H4 (cell line): ENCODE data around the gene IL15RA. TPM values are rescaled to one million over a fixed set of nuclear protein-coding genes. Genes with fewer than 3 reads are reported as not detected.
A peak's percentile ranks its signal among the peaks of the same experiment; 100 is the strongest.
"Not testable (repeated sequence)": the region's sequence is repeated elsewhere in the genome, so short reads cannot be mapped to it uniquely, and the experiment has no call there.

Experiments
- DNase-seq: peaks from one replicate; pipeline ENCODE4 v3.0.0-alpha.2; 2015; ENCODE audit warnings: low spot score
- total RNA-seq: library from RNA; depleted of rRNA; stranded (reverse); fragments of >200 nt; shearing (Covaris generic); gene quantifications from 2 replicates; pipeline ENCODE4 v1.2.3, GENCODE V29; 2014

IL15RA gene
- total RNA-seq, 1 experiment from 2014 or later: 14.4 TPM

DNA sequence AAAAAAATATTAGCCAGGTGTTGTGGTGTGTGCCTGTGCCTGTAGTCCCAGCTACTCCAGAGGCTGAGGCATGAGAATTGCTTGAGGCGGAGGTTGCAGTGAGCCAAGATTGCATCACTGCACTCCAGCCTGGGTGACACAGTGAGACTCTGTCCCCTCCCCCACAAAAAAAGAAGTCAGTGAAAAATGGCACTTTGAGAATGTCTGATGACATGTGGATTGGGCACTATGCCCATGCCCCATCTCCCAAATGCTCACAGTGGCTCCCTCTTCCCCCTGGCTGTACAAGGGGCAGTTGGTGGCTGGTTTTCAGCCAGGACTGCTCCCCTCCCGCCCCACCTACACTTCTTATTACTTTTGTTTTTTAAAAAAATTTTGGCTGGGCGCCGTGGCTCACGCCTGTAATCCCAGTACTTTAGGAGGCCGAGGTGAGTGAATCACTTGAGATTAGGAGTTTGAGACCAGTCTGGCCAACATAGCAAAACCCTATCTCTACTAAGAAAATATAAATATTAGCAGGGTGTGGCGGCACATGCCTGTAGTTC lies 26.1 kb downstream of the IL15RA start:
- DNase-seq: peak; percentile 65

DNA sequence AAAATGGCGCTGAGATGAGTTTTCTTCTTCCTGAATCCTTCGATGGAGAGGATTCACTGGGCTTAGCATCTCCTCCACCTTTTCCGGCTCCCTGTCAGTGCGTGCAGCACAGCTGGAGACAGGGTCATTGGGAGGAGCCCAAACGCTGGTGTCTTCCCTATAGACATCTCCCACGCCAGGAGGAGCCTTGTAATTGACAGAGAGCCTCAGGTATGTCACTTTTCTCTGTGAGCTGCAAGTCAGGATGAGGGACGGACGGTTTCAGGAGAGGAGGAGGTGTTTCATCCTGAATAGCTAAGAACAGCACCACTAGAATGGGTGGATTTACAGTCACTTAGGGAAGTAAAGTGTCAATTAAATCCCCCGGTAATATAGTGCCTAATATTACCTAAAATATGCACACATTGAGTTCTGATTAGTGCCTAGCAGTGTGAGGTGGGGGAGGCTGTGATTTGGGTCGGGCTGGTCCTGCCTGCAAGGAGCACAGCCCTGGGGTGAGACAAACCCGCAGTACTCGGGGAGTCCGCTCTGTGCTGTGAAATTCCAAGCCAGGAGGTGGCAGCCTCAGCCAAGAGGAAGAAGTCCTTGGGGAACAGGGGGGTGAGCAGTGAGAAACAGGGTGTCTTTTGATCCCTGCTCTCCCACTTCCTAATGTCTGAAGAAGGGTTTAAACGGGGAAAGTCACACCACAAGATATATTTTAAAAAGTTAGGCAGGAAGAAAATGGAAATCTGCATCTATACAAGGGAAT lies 28.2 kb downstream of the IL15RA start:
- DNase-seq: no peak

GRCh38 chr10:5948208-5948585 lies 29.1 kb downstream of the IL15RA start:
- DNase-seq: no peak

DNA sequence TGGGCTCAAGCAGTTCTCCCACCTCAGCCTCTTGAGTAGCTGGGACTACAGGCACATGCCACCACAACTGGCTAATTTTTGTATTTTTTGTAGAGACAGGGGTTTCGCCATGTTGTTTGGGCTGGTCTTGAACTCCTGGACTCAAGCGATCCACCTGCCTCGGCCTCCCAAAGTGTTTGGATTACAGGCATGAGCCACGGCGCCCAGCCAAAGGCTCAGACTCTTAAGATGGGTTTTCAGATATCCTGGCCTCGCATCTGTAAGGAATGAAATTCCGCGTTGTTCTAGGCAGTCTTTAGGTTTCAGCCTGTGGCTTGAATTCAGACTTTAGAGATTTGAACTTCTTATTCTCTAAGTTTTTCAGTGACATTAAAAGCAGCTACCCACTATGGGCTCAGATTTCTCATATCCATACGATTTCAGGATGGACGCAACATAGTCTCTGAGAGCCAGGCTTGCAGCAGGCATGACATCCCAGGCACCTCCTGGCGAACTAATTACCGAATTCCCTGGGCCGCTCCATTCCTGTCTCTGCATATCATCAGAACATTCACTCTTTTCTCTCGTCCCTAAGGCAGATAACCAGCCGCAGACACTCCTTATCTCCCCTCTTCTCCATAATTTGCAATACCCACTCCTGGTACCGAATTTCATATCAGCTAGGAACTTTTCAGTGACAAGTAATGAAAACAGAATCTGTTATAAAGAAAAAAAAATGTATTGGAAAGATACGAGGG lies 29.7 kb downstream of the IL15RA start:
- no peak for DNase-seq

GRCh38 chr10:5946786-5947185 lies 30.6 kb downstream of the IL15RA start:
- DNase-seq: no peak

GRCh38 chr10:5946419-5946775 lies 30.9 kb downstream of the IL15RA start:
- DNase-seq: not testable (repeated sequence)

DNA sequence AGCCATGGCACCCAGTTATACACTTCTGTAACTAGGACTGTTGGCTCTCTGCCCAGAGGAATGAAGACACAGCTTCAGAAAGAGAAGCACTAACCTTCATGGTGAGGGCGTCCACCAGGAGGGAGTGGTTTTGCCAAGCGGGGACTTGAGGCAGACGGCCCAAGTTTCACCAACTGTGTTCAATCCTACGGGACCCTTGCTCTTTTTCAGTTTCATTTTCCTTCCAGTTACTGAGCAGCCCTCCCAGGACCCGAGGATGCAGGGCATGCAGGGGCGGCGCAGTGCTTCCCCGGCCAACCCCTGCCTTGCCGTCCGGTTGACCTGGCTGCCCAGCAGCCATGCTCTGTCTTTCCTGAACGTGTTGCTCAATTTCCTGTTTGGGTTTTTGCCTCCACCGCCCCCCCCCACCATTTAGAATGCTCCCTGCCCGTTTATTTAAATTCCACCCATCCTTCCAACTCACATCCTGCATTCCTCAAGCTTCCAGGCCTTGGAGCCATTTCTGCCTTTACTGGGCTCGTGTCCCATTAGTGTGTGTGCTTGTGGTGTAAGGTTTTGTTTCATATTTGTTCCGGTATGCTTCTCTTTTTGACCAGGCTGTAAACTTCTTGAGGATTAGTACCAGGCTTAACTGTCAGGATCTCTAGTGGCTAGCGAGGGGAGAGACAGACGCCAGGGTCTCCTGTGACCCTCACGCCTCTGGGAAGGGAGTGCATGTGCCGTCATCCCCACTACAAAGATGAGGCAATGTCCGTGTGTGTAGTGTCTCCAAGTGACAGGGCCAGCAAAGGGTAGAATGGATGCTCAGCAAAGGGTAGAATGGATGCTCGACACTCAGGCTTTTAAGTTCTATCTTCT lies 31.6 kb downstream of the IL15RA start:
- peak; percentile 87 for DNase-seq

- no peak for DNase-seq
These were observed 32.2 kb downstream of the IL15RA start for GRCh38 chr10:5945190-5945509.

- peak; percentile 95 for DNase-seq
These were observed 32.8 kb downstream of the IL15RA start for GRCh38 chr10:5944389-5945189.

GRCh38 chr10:5943536-5943935 lies 33.8 kb downstream of the IL15RA start:
- no peak for DNase-seq

DNA sequence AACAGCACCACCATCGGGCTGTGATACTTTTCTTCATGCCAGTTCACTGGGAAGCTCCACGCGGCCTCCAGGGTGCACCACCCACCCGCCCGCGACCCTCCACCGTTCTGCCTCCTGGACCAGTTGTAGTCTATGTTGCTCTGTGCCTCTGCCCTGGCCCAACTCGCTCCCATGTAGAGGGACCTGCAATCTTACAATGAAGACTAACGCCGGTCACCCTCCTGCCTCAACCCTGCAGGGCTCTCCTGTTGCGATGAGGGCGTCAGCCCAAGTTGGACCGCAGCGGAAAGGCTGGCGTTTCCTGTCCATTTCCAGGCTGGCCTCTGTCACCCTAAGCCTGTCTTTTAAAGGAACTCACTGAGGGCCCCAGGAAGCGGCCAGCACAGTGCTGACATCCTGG lies 34.9 kb downstream of the IL15RA start:
- DNase-seq: no peak

DNA sequence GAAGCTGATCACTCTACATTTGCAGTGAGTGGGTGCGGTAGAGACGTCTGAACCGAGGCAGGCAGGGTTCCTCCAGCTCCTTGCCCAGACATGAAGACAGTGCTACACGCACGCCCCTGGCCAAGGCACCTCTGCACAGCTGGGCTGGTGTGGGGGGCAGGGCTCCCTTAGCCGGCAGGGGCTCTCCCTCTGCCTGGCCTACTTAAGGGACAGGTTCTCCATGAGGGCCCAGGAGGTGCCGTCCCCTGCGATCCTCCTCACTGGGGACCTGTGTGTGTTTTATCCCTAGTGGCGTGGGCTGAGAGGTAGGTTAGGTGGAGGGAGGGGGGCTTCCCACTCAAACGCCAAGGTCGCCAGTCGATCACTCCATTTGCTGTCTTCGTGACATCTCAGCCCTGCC lies 35.3 kb downstream of the IL15RA start:
- DNase-seq: no peak

DNA sequence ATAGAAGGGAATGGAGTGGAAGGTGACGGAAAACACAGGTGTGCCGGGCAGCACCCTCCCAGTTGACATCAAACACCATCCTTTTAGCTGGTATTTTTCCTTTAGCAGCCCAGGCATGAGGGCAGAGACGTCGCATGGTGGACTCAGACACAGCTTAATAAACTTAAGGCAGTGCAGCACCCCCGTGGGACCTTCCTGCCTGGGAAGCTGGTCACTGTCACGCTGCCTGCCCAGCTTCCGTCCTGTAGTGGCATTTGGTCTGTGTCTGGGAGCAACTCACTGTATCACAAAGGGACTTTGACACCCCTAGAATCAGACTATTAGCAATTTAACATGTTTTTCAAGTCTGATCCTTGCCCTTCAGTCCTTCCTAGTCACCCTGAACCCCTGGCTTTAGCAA lies 35.8 kb downstream of the IL15RA start:
- DNase-seq: no peak

GRCh38 chr10:5940807-5941218 lies 36.5 kb downstream of the IL15RA start:
- DNase-seq: no peak

- DNase-seq: no peak
These were observed 39.1 kb downstream of the IL15RA start for GRCh38 chr10:5938291-5938690.

DNA sequence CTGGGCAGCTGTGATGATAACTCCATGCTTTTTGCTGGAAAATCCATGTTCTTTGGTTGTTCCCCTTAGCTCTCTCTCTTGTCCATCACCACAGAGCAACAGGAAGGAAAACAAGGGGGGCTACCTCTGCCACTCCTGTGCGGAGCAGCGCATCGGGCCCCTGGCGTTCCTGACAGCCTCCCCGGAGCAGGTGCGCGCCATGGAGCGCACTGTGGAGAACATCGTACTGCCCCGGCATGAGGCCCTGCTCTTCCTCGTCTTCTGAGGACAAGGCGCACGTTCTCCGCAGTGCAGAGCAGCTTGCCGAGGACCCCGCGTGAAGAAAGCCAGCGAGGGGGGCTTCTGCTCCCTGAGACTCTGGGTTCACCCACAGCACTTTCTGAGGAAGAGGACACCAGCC lies 40.3 kb downstream of the IL15RA start:
- no peak for DNase-seq

- no peak for DNase-seq
These were observed 41.7 kb downstream of the IL15RA start for GRCh38 chr10:5935628-5936027.

GRCh38 chr10:5933909-5934546 lies 43.3 kb downstream of the IL15RA start:
- DNase-seq: no peak

GRCh38 chr10:5932345-5932744 lies 45.0 kb downstream of the IL15RA start:
- no peak for DNase-seq

- DNase-seq: no peak
These were observed 47.1 kb downstream of the IL15RA start for GRCh38 chr10:5930272-5930671.

DNA sequence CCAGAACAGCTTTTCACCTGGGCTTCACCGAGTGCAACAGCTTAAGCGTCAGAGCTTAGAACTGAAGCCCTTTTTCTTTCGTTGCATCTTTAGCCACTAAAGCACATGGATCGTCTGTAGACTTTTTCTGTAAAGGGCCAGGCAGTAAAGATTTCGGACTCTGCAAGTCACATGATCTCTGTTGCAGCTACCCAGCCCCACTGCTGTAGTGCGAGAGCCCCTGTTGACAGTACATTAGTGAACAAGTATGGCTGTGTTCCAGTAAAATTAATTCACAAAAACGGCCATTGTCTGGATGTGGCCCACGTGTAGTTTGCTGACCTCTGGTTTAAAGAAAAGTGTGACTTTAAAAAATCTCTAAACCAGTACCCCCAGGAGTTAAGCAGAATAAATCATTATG lies 47.9 kb downstream of the IL15RA start:
- DNase-seq: no peak
